Neural cell (in vitro differentiated cells): ENCODE results near the gene SMIM10. TPM values are rescaled to one million over a fixed set of nuclear protein-coding genes. Genes with fewer than 3 reads are reported as not detected.
A peak's percentile ranks its signal among the peaks of the same experiment; 100 is the strongest.
"Not testable (repeated sequence)": the region's sequence is repeated elsewhere in the genome, so short reads cannot be mapped to it uniquely, and the experiment has no call there.

Experiments
- H2AFZ ChIP-seq: fragments of 200-600, 300-800 bp; sonication (generic), shearing (Covaris generic); 2 replicates; pipeline ENCODE4 v1.6.0; 2014; ENCODE audit warnings: low read depth, mild to moderate bottlenecking, antibody characterized with exemption, low read length, moderate library complexity
- H3F3A ChIP-seq: fragments of 200-600 bp; shearing (Covaris generic); 2 replicates; pipeline ENCODE4 v1.6.1; 2016; ENCODE audit warnings: mild to moderate bottlenecking, moderate library complexity, mixed read lengths, antibody characterized with exemption, low read length; ENCODE audit not compliant: insufficient read depth, poor library complexity, severe bottlenecking
- H3K27ac ChIP-seq: fragments of 200-600, 300-800 bp; sonication (generic), shearing (Covaris generic); 2 replicates; pipeline ENCODE4 v1.5.1; 2014; ENCODE audit warnings: mild to moderate bottlenecking, low read length, moderate library complexity
- H3K27me3 ChIP-seq: fragments of 300-800, 200-600 bp; sonication (generic), shearing (Covaris generic); 2 replicates; pipeline ENCODE4 v1.6.0; 2014; ENCODE audit warnings: mild to moderate bottlenecking, low read depth, low read length, moderate library complexity; ENCODE audit not compliant: insufficient read depth
- H3K36me3 ChIP-seq: fragments of 300-800, 200-600 bp; sonication (generic), shearing (Covaris generic); 2 replicates; pipeline ENCODE4 v1.5.1; 2014; ENCODE audit warnings: mild to moderate bottlenecking, antibody characterized with exemption, low read length, moderate library complexity; ENCODE audit not compliant: insufficient read depth
- H3K4me2 ChIP-seq: fragments of 300-800, 200-600 bp; sonication (generic), shearing (Covaris generic); 2 replicates; pipeline ENCODE4 v1.6.0; 2014; ENCODE audit warnings: mild to moderate bottlenecking, low read length
- H3K4me3 ChIP-seq: fragments of 300-800, 200-600 bp; sonication (generic), shearing (Covaris generic); 2 replicates; pipeline ENCODE4 v1.5.1; 2014; ENCODE audit warnings: mild to moderate bottlenecking, low read length, moderate library complexity
- H3K79me2 ChIP-seq: fragments of 200-600 bp; shearing (Covaris generic); replicated peaks from 2 replicates; pipeline ENCODE4 v1.6.0; 2014; ENCODE audit warnings: mild to moderate bottlenecking, low read length, moderate library complexity; ENCODE audit not compliant: insufficient read depth
- H3K9ac ChIP-seq: fragments of 300-800, 200-600 bp; sonication (generic), shearing (Covaris generic); 2 replicates; pipeline ENCODE4 v1.6.1; 2016; ENCODE audit warnings: mild to moderate bottlenecking, low read length, mixed read lengths
- H3K9me2 ChIP-seq: fragments of 200-600 bp; shearing (Covaris generic); 2 replicates; pipeline ENCODE4 v1.6.1; 2016; ENCODE audit warnings: mild to moderate bottlenecking, low read length, mixed read lengths; ENCODE audit not compliant: insufficient read depth
- H3K9me3 ChIP-seq: fragments of 200-600, 300-800 bp; sonication (generic), shearing (Covaris generic); 2 replicates; pipeline ENCODE4 v1.6.1; 2016; ENCODE audit warnings: mild to moderate bottlenecking, mixed run types, low read length, moderate library complexity, mixed read lengths
- H4K20me1 ChIP-seq: fragments of 200-600 bp; shearing (Covaris generic); 2 replicates; pipeline ENCODE4 v1.6.1; 2016; ENCODE audit warnings: mild to moderate bottlenecking, mixed run types; ENCODE audit not compliant: insufficient read depth
- CTCF ChIP-seq: fragments of 450-650 bp; IDR thresholded peaks from 2 replicates; pipeline ENCODE4 v1.5.1; 2014; ENCODE audit warnings: antibody characterized with exemption, mild to moderate bottlenecking, moderate library complexity; ENCODE audit not compliant: poor library complexity, severe bottlenecking
- EP300 ChIP-seq: fragments of 450-650 bp; conservative IDR thresholded peaks from 2 replicates; pipeline ENCODE4 v1.6.1; 2014; ENCODE audit warnings: antibody characterized with exemption, mild to moderate bottlenecking, moderate library complexity; ENCODE audit not compliant: poor library complexity, severe bottlenecking
- EZH2 ChIP-seq: fragments of 200-600, 300-800 bp; shearing (Covaris generic), sonication (generic); IDR thresholded peaks from 2 replicates; pipeline ENCODE4 v1.6.1; 2014; ENCODE audit warnings: antibody characterized with exemption, low read length, borderline replicate concordance, mild to moderate bottlenecking; ENCODE audit not compliant: insufficient read depth, poor library complexity, severe bottlenecking
- MXI1 ChIP-seq: fragments of 450-650 bp; conservative IDR thresholded peaks from 2 replicates; pipeline ENCODE4 v1.6.1; 2014; ENCODE audit warnings: antibody characterized with exemption, mild to moderate bottlenecking; ENCODE audit not compliant: poor library complexity, severe bottlenecking
- POLR2AphosphoS5 ChIP-seq: IDR thresholded peaks from 2 replicates; pipeline ENCODE4 v1.6.1; 2012
- RAD21 ChIP-seq: fragments of 450-650 bp; conservative IDR thresholded peaks from 2 replicates; pipeline ENCODE4 v1.6.1; 2014; ENCODE audit warnings: antibody characterized with exemption, mild to moderate bottlenecking, moderate library complexity
- REST ChIP-seq: IDR thresholded peaks from 2 replicates; pipeline ENCODE4 v1.6.1; 2012; ENCODE audit warnings: borderline replicate concordance
- SMC3 ChIP-seq: fragments of 450-650 bp; conservative IDR thresholded peaks from 2 replicates; pipeline ENCODE4 v1.6.1; 2014; ENCODE audit warnings: antibody characterized with exemption, mild to moderate bottlenecking, moderate library complexity; ENCODE audit not compliant: poor library complexity
- TAF1 ChIP-seq: IDR thresholded peaks from 2 replicates; pipeline ENCODE4 v1.6.1; 2012; ENCODE audit warnings: low read depth
- polyA plus RNA-seq: library from polyadenylated mRNA; depleted of rRNA; stranded (reverse); fragments of >200 nt; gene quantifications from 2 replicates; pipeline ENCODE4 v1.2.3, GENCODE V29; 2014

Gene SMIM10
- polyA plus RNA-seq, 1 donor from 2014 or later, result not detected

GRCh38 chrX:135010921-135011320, 20.1 kb downstream of the SMIM10 start:
- Histone ChIP-seq H3K9me2 (no peaks in the 10 kb centered on the region), H3K27ac (no peak overlapping the region), H3K4me2 (no peak overlapping the region), H3K36me3 (no peaks in the 10 kb centered on the region), H3K9ac (no peak overlapping the region), H2AFZ (no peak overlapping the region), H3K4me3 (no peak overlapping the region), H3K79me2 (no peaks in the 10 kb centered on the region), H3F3A (no peaks in the 10 kb centered on the region), H3K27me3 (no peaks in the 10 kb centered on the region), H4K20me1 (no peaks in the 10 kb centered on the region), H3K9me3 (no peaks in the 10 kb centered on the region)
- TF ChIP-seq EZH2 (no peak), REST (no peak), POLR2AphosphoS5 (no peak), SMC3 (no peak), RAD21 (no peak), CTCF (no peak), EP300 (no peak), TAF1 (no peak), MXI1 (no peak)

GRCh38 chrX:135015523-135016245, 24.9 kb downstream of the SMIM10 start:
- Histone ChIP-seq H3K9ac (no peak overlapping the region), H2AFZ (no peak overlapping the region), H3K79me2 (no peaks in the 10 kb centered on the region), H3K4me3 (no peak overlapping the region), H3K9me3 (no peaks in the 10 kb centered on the region), H3F3A (no peaks in the 10 kb centered on the region), H3K36me3 (no peaks in the 10 kb centered on the region), H3K27ac (no peak overlapping the region), H4K20me1 (no peaks in the 10 kb centered on the region), H3K27me3 (no peaks in the 10 kb centered on the region), H3K4me2 (no peak overlapping the region), H3K9me2 (no peaks in the 10 kb centered on the region)
- TF ChIP-seq EP300, result no peak

- not testable (repeated sequence) for H2AFZ ChIP-seq, H3K4me2 ChIP-seq, H3F3A ChIP-seq, H4K20me1 ChIP-seq, H3K4me3 ChIP-seq, H3K27ac ChIP-seq, H3K36me3 ChIP-seq, H3K79me2 ChIP-seq, H3K9me2 ChIP-seq, H3K27me3 ChIP-seq, H3K9ac ChIP-seq, H3K9me3 ChIP-seq
These were observed 29.1 kb downstream of the SMIM10 start for GRCh38 chrX:135019890-135020289.

- not testable (repeated sequence) for H2AFZ ChIP-seq, H3K9me2 ChIP-seq, H3F3A ChIP-seq, H3K27ac ChIP-seq, H3K27me3 ChIP-seq, H3K9ac ChIP-seq, H4K20me1 ChIP-seq, H3K4me2 ChIP-seq, H3K9me3 ChIP-seq, H3K79me2 ChIP-seq, H3K36me3 ChIP-seq
- peak overlapping the region; percentile 66 for H3K4me3 ChIP-seq
These were observed 33.0 kb downstream of the SMIM10 start for GRCh38 chrX:135023791-135024190.
